Mesothelial cell of epicardium (in vitro differentiated cells): Measurements from ENCODE around the gene CASP8. TPM values are rescaled to one million over a fixed set of nuclear protein-coding genes. Genes with fewer than 3 reads are reported as not detected.
A peak's percentile ranks its signal among the peaks of the same experiment; 100 is the strongest.

Experiments used
- DNase-seq, 2 experiments: peaks; one replicate each; pipeline ENCODE4 v3.0.0; 2021; ENCODE audit warnings: low spot score in 2 of 2; ENCODE audit not compliant: unreplicated experiment in 2 of 2
- H3K27ac Mint-ChIP-seq: 2 replicates; pipeline ENCODE4 v1.8.0; 2021; ENCODE audit warnings: mixed read lengths
- H3K27me3 Mint-ChIP-seq: 2 replicates; pipeline ENCODE4 v1.8.0; 2021; ENCODE audit warnings: low read depth, mixed read lengths
- H3K36me3 Mint-ChIP-seq: 2 replicates; pipeline ENCODE4 v1.8.0; 2021; ENCODE audit warnings: mixed read lengths
- H3K4me1 Mint-ChIP-seq: 2 replicates; pipeline ENCODE4 v1.8.0; 2021; ENCODE audit warnings: mixed read lengths
- H3K4me3 Mint-ChIP-seq: 2 replicates; pipeline ENCODE4 v1.8.0; 2021; ENCODE audit warnings: mild to moderate bottlenecking, moderate library complexity, mixed read lengths
- H3K9me3 Mint-ChIP-seq: 2 replicates; pipeline ENCODE4 v1.8.0; 2021; ENCODE audit warnings: mixed read lengths
- CTCF ChIP-seq: fragments of 200-600 bp; sonication (generic); IDR thresholded peaks from one replicate; pipeline ENCODE4 v1.5.0; 2021; ENCODE audit warnings: antibody characterized with exemption; ENCODE audit not compliant: unreplicated experiment
- total RNA-seq: library from RNA; stranded (reverse); gene quantifications from 3 replicates; pipeline ENCODE4 v1.2.1, GENCODE V29; 2021

The CASP8 gene
- total RNA-seq, 1 donor from 2014 or later = 16.1 TPM

GRCh38 chr2:201261906-201262305 is 1.6 kb downstream of the CASP8 start:
- H3K27me3 Mint-ChIP-seq = no peaks in the 10 kb centered on the region
- no peaks in the 10 kb centered on the region for H3K9me3 Mint-ChIP-seq
- H3K27ac Mint-ChIP-seq = peak overlapping the region; percentile 0
- DNase-seq = no peak
- TF ChIP-seq CTCF = no peak
- peaks cover 4% of the 10 kb centered on the region for H3K36me3 Mint-ChIP-seq
- no peak overlapping the region for H3K4me3 Mint-ChIP-seq
- peaks cover 39% of the 10 kb centered on the region for H3K4me1 Mint-ChIP-seq

- DNase-seq = no peak
- no peaks in the 10 kb centered on the region for H3K27me3 Mint-ChIP-seq
These were observed 2.4 kb downstream of the CASP8 start for GRCh38 chr2:201262718-201263117.

GRCh38 chr2:201263779-201264178 is 3.4 kb downstream of the CASP8 start:
- Mint-ChIP-seq H3K27ac (no peak overlapping the region), H3K4me1 (peaks cover 24% of the 10 kb centered on the region), H3K36me3 (peaks cover 6% of the 10 kb centered on the region), H3K4me3 (no peak overlapping the region), H3K27me3 (no peaks in the 10 kb centered on the region), H3K9me3 (no peaks in the 10 kb centered on the region)
- no peak for DNase-seq
- no peak for TF ChIP-seq CTCF

More at GRCh38 chr2:201262718-201263117, 2.4 kb downstream of the CASP8 start:
- H3K4me3 Mint-ChIP-seq = no peak overlapping the region
- peaks cover 4% of the 10 kb centered on the region for H3K36me3 Mint-ChIP-seq
- peaks cover 34% of the 10 kb centered on the region for H3K4me1 Mint-ChIP-seq
- no peak for TF ChIP-seq CTCF
- no peak overlapping the region for H3K27ac Mint-ChIP-seq
- H3K9me3 Mint-ChIP-seq = no peaks in the 10 kb centered on the region

GRCh38 chr2:201264472-201265173 is 4.3 kb downstream of the CASP8 start:
- Mint-ChIP-seq H3K27ac (no peak overlapping the region), H3K36me3 (peaks cover 9% of the 10 kb centered on the region), H3K27me3 (no peaks in the 10 kb centered on the region), H3K9me3 (no peaks in the 10 kb centered on the region), H3K4me1 (peaks cover 23% of the 10 kb centered on the region), H3K4me3 (no peak overlapping the region)
- no peak for DNase-seq
- no peak for TF ChIP-seq CTCF

GRCh38 chr2:201266629-201267028 is 6.3 kb downstream of the CASP8 start:
- H3K27ac Mint-ChIP-seq = no peak overlapping the region
- DNase-seq = no peak
- H3K9me3 Mint-ChIP-seq = no peaks in the 10 kb centered on the region
- peaks cover 15% of the 10 kb centered on the region for H3K36me3 Mint-ChIP-seq
- H3K27me3 Mint-ChIP-seq = no peaks in the 10 kb centered on the region
- H3K4me3 Mint-ChIP-seq = no peak overlapping the region
- peaks cover 17% of the 10 kb centered on the region for H3K4me1 Mint-ChIP-seq
- TF ChIP-seq CTCF = no peak
